OCI-LY7 (cell line): ENCODE results near the gene LARGE1. TPM values are rescaled to one million over a fixed set of nuclear protein-coding genes. Genes with fewer than 3 reads are reported as not detected.

ENCODE experiments used
- BruUV-seq: library from RNA; stranded (reverse); fragments of 400-500 nt; replicated peaks from 2 replicates; lab custom pipeline; 2021; lab: Mats Ljungman, UMichigan
- CTCF ChIA-PET: fragments of 300-600 bp; sonication (Branson Sonifier 250); formaldehyde crosslinking; loops from one replicate; lab custom pipeline; 2022; ENCODE audit warnings: antibody characterized with exemption; ENCODE audit not compliant: unreplicated experiment; lab: Charles Lee
- POLR2A ChIA-PET: fragments of 300-600 bp; sonication (Branson Sonifier 250); formaldehyde crosslinking; loops from one replicate; lab custom pipeline; 2022; ENCODE audit warnings: antibody characterized with exemption; lab: Charles Lee
- DNase-seq: peaks from one replicate; pipeline ENCODE4 v3.0.0-alpha.2; 2015; ENCODE audit warnings: low spot score
- H2AFZ ChIP-seq: fragments of 200-600 bp; sonication (generic), shearing (Covaris generic); 2 replicates; pipeline ENCODE4 v1.6.1; 2014; ENCODE audit warnings: mild to moderate bottlenecking, antibody characterized with exemption, low read length, moderate library complexity
- H3K27ac ChIP-seq: fragments of 200-600 bp; sonication (generic); 2 replicates; pipeline ENCODE4 v1.5.1; 2014; ENCODE audit warnings: mixed run types, low read depth, mild to moderate bottlenecking, moderate library complexity, low read length, inconsistent platforms; ENCODE audit not compliant: poor library complexity, severe bottlenecking
- H3K36me3 ChIP-seq: fragments of 200-600 bp; sonication (generic); 2 replicates; pipeline ENCODE4 v1.6.1; 2014; ENCODE audit warnings: mild to moderate bottlenecking, antibody characterized with exemption, low read length, moderate library complexity, mixed read lengths; ENCODE audit not compliant: insufficient read depth
- H3K4me1 ChIP-seq: fragments of 200-600 bp; sonication (generic); 2 replicates; pipeline ENCODE4 v1.5.1; 2014; ENCODE audit warnings: mild to moderate bottlenecking, low read length; ENCODE audit not compliant: insufficient read depth, poor library complexity, severe bottlenecking
- H3K4me2 ChIP-seq: fragments of 200-600 bp; sonication (generic); 2 replicates; pipeline ENCODE4 v1.6.1; 2014; ENCODE audit warnings: mild to moderate bottlenecking, low read length
- H3K4me3 ChIP-seq: fragments of 200-600 bp; sonication (generic); 2 replicates; pipeline ENCODE4 v1.5.1; 2014; ENCODE audit warnings: mild to moderate bottlenecking, low read depth, low read length; ENCODE audit not compliant: poor library complexity, severe bottlenecking
- H3K79me2 ChIP-seq: fragments of 200-600 bp; sonication (generic); 2 replicates; pipeline ENCODE4 v1.6.1; 2016; ENCODE audit warnings: low read depth, mild to moderate bottlenecking, low read length, moderate library complexity, mixed read lengths; ENCODE audit not compliant: insufficient read depth
- H3K9me2 ChIP-seq: fragments of 200-600 bp; sonication (generic); 2 replicates; pipeline ENCODE4 v1.6.1; 2016; ENCODE audit warnings: mild to moderate bottlenecking, low read length, mixed read lengths; ENCODE audit not compliant: insufficient read depth
- H3K9me3 ChIP-seq: fragments of 200-600 bp; sonication (generic); 2 replicates; pipeline ENCODE4 v1.6.1; 2014; ENCODE audit warnings: mild to moderate bottlenecking, mixed run types, low read length, mixed read lengths
- H4K20me1 ChIP-seq: fragments of 200-600 bp; sonication (generic); 2 replicates; pipeline ENCODE4 v1.6.1; 2014; ENCODE audit warnings: mild to moderate bottlenecking, antibody characterized with exemption, low read length, moderate library complexity, mixed read lengths; ENCODE audit not compliant: insufficient read depth
- CTCF ChIP-seq: fragments of 200-600 bp; sonication (generic); conservative IDR thresholded peaks from 2 replicates; pipeline ENCODE4 v1.5.1; 2014; ENCODE audit warnings: mild to moderate bottlenecking, antibody characterized with exemption, low read length, moderate library complexity, mixed read lengths
- EZH2phosphoT487 ChIP-seq: fragments of 200-600 bp; sonication (generic); IDR thresholded peaks from 2 replicates; pipeline ENCODE4 v1.6.1; 2018; ENCODE audit warnings: low read depth, borderline replicate concordance, mild to moderate bottlenecking, mixed run types, antibody characterized with exemption, low read length, moderate library complexity, mixed read lengths
- intact Hi-C: fragments of 100-400 bp; cut with micrococcal nuclease; formaldehyde crosslinking; loops from one replicate; pipeline ENCODE4 v1.10.0; 2022; ENCODE audit not compliant: unreplicated experiment
- total RNA-seq, 2 experiments: library from RNA; depleted of rRNA in 1 of 2; stranded (reverse); fragments of >200 nt in 1 of 2; shearing (Covaris generic) in 1 of 2; gene quantifications; 2 replicates each; pipeline ENCODE4 v1.2.3, GENCODE V29; 2014 to 2022

Gene LARGE1
- total RNA-seq, 2 experiments from 2014 or later: 31.5 to 31.9 TPM

GRCh38 chr22:33873666-33874065 is 46.6 kb downstream of the LARGE1 start:
- no peak overlapping the region for H2AFZ ChIP-seq
- H3K4me2 ChIP-seq: no peak overlapping the region
- H3K9me3 ChIP-seq: no peaks in the 10 kb centered on the region
- no TSS peak for BruUV-seq
- no peak for TF ChIP-seq EZH2phosphoT487
- TF ChIP-seq CTCF: no peak
- no peak for DNase-seq
- no peaks in the 10 kb centered on the region for H3K79me2 ChIP-seq
- H3K9me2 ChIP-seq: no peaks in the 10 kb centered on the region
- H3K4me3 ChIP-seq: no peak overlapping the region
- no peak overlapping the region for H3K27ac ChIP-seq
- H3K4me1 ChIP-seq: no peaks in the 10 kb centered on the region
- H3K36me3 ChIP-seq: no peaks in the 10 kb centered on the region
- ChIA-PET POLR2A (no interaction called here), CTCF (no interaction called here)
- intact Hi-C loops: no loop called here
- no peaks in the 10 kb centered on the region for H4K20me1 ChIP-seq

GRCh38 chr22:33873186-33873585 is 47.1 kb downstream of the LARGE1 start:
- Histone ChIP-seq H2AFZ (no peak overlapping the region), H3K27ac (no peak overlapping the region), H3K4me1 (no peaks in the 10 kb centered on the region), H3K36me3 (no peaks in the 10 kb centered on the region), H3K4me2 (no peak overlapping the region), H3K79me2 (no peaks in the 10 kb centered on the region), H3K9me2 (no peaks in the 10 kb centered on the region), H3K4me3 (no peak overlapping the region), H3K9me3 (no peaks in the 10 kb centered on the region), H4K20me1 (no peaks in the 10 kb centered on the region)
- BruUV-seq: no TSS peak
- TF ChIP-seq CTCF: no peak
- TF ChIP-seq EZH2phosphoT487: no peak
- intact Hi-C loops: no loop called here
- DNase-seq: no peak
- POLR2A ChIA-PET: no interaction called here
- CTCF ChIA-PET: interaction anchor here (0.9 kb wide), 1 partner anchor 18 kb away, joined by 4 read pairs; no protein-coding TSS in a partner anchor

GRCh38 chr22:33871935-33872334 is 48.3 kb downstream of the LARGE1 start:
- H3K27ac ChIP-seq: no peak overlapping the region
- no TSS peak for BruUV-seq
- ChIA-PET CTCF (no interaction called here), POLR2A (interaction anchor here (0.7 kb wide), 1 partner anchor 62 kb away, joined by 4 read pairs; no protein-coding TSS in a partner anchor)
- DNase-seq: no peak
- no peaks in the 10 kb centered on the region for H3K9me2 ChIP-seq
- no peaks in the 10 kb centered on the region for H3K9me3 ChIP-seq
- intact Hi-C loops: no loop called here
- no peaks in the 10 kb centered on the region for H3K4me1 ChIP-seq
- H3K4me3 ChIP-seq: no peak overlapping the region
- H3K79me2 ChIP-seq: no peaks in the 10 kb centered on the region
- H2AFZ ChIP-seq: no peak overlapping the region
- no peaks in the 10 kb centered on the region for H3K36me3 ChIP-seq
- H4K20me1 ChIP-seq: no peaks in the 10 kb centered on the region
- no peak overlapping the region for H3K4me2 ChIP-seq
- TF ChIP-seq EZH2phosphoT487 (no peak), CTCF (no peak)
